Activated CD8-positive, alpha-beta memory T cell treated with anti-CD3 and anti-CD28 coated beads, Interleukin-2, amount 50 U/mL, for 1 hour (primary cell): Measurements from ENCODE around the gene AK4.
"Not testable (repeated sequence)": the region's sequence is repeated elsewhere in the genome, so short reads cannot be mapped to it uniquely, and the experiment has no call there.

Experiments used
- DNase-seq: peaks from one replicate; pipeline ENCODE4 v3.0.0-alpha.2; 2020; ENCODE audit errors: extremely low read depth

Gene AK4

DNA sequence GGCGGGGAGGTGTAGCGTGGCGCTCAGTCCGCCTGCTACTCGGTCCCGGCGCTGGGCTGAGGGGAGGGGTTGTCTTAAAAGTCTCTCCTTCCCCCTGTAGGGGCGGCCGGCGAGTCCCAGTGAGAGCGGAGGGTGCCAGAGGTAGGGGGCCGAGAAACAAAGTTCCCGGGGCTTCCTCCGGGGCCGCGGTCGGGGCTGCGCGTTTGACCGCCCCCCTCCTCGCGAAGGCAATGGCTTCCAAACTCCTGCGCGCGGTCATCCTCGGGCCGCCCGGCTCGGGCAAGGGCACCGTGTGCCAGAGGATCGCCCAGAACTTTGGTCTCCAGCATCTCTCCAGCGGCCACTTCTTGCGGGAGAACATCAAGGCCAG is at the start of gene AK4:
Gene AK4, plus strand, starts transcription at position 26 of the 370 bp plus-strand sequence. Its CDS starts 205 bp downstream, at position 231.
- not testable (repeated sequence) for DNase-seq

DNA sequence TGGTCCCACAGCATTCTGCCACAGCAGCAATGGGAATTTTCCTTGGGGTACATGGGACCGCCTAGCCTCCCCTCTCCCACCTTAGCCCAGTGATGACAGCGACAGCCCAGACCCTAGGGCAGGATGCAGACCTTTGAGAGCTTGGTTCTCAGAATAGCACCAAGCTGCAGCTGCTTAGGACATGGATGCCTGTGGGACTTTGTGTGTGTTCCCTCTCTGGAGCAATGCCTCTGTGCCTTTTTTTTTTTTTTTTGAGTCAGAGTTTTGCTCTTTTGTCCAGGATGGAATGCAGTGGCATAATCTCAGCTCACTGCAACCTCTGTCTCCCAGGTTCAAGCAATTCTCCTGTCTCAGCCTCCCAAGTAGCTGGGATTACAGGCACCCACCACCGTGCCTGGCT is 44.2 kb upstream of the AK4 start:
- no peak for DNase-seq

DNA sequence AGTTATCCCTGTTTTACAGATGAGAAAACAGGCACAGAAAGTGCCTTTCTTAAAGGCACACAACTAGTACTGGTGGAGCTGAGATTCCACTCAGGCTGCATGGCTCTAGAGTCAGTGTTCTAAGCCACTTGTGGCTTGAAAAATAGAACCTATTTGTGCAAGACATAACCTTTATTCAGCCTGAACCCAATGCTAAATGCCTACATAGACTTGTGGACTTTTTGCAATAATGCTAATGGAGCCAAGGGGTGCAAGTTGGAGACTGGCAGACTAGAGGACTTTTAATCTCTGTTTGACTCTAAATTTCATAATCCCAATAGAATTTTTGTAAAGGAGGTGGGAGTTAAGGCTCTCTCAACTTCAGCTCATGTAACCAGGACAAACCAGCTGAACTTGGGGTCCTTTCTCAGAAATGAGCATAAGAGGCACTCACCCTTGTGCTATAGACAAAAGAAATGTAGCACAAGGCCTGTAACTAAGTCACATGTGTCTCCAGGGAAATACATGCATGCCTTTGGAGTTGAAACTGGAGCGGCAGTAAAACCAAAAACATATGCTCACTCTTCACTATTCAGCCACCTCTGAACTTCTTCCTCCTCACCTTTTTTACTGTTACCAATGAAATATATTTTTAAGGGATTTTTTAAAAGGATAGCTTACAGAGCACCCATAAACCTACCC is 43.0 kb upstream of the AK4 start:
- no peak for DNase-seq

DNA sequence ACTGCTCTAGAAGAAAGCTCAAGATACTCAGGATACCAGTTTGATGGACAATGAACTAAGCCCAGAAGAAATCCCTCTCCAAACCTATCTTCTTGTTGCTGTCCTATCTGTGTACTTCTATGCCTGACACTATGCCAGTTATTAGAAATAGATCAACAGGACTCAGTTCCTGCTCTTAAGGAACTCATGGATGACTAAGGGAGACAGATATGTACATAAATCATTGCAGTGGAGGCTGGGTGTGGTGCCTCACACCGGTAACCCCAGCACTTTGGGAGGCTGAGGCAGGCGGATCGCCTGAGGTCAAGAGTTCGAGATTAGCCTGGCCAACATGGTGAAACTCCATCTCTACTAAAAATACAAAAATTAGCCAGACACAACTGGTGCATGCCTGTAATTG is 42.4 kb upstream of the AK4 start:
- no peak for DNase-seq

DNA sequence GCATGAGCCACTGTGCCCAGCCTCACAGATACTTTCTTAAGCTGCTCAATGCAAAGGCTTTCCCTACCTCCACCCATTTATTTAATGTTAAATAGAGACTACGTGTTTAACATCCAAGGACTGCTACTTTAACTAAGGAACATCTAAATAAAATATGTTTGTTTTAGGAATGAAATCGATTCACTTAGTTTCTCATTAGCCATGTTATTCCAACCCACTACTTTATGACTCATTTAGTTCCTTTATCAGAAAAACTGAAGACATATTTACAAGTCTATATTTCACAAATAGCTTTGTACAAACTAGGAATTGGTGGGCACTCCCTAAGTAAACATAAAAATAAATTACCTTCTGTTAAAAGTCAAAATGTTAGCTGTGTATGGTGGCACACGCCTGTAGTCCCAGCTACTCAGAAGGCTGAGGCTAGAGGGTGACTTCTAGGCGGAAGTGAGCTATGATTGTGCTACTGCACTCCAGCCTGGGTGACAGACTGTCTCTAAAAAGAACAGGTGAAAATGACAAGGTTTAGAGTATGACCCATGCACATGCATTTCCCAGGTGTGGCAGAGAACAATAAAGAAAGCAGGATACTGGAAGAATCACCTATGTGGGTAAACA is 39.9 kb upstream of the AK4 start:
- DNase-seq: no peak

DNA sequence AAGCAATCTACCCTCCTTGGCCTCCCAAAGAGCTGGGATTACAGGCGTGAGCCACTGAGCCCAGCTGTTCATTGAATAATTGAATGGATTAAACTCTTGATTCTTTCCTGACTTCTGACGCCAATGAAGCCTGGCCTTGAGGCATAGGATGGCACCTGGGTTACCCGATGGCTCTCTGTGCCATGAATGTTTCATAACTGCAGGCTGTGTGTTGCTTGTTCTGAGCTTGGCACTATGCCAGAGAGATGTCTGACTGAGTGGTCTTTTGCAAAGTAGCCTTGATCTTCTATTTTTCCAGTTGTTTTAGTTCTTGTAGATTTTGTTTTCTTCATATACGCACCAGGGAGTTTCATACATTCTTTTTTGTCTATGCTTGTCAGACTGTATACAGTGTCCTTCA is 38.5 kb upstream of the AK4 start:
- no peak for DNase-seq

DNA sequence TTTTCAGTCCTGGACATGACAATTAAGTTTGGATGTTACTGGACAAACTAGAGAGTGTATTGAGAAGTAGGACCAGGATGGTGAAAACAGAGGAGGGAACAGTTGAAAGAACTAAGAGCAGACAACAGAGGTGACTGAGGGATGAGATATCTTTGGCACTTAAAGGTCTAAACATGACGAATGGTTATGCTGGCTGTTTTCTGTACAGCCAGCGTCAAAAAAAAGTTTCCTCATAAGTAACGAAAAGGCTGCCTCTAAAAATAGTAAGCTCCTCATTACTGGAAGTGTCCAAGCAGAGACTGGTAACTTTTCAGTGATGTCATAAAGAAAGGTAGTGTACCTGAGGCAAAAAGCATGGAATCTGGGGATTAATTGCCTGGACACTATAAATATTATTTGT is 35.2 kb upstream of the AK4 start:
- no peak for DNase-seq

DNA sequence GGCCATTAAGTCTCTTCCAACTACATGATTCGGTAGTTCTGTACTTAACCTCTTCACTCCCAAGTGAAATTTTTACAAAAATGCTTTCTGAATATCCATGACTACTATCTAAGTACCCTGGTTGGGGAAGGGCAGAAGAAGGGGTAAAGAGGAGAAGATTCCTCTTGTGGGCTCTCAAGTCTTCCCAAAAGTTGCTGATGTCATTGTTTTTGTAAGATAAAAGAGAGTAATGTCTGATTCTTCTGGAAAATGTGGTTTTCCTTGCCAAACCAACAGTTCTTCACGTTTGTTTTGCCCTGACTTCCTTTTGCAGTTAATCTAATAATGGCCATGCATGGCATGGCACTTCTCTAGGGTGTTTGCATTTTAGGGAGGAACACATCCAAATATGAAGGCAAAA is 34.7 kb upstream of the AK4 start:
- no peak for DNase-seq

DNA sequence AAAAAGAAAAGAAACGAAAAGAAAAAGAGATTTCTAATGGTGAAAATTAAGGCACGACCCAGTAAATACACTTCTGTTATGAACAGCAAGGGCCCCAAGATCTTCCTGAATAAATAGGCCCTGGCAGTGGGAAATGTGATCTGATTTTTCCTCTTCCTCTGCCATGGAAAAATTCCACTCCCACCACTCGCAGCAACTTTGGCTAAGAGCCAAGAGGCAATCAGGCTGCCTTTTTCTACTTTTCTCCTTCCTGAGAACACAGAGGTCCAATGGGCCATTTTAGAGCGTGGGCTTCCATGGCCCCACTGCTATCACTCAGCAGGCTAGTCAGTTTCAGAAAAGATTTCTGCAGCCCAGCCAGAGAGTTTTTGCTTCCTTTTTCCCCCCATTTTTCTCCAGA is 33.7 kb upstream of the AK4 start:
- DNase-seq: no peak

DNA sequence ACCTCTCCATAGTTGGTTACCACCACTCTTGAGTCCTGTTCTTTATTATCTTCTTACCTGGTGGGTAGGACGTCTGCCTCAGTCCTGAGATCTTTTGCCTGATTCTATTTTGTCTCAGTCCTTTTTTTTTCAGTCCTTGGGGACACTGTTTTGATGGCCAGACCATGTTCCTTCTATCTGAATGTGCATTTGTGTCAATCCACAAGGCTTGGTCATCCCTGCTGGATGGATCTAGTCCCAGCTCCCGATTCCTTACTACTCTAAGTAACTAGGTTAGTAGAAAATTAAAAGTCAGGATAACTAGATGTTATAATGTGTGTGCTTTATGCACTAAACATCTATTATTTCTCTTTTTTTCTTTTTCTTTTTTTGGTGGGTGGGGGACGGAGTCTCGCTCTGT is 28.1 kb upstream of the AK4 start:
- no peak for DNase-seq

DNA sequence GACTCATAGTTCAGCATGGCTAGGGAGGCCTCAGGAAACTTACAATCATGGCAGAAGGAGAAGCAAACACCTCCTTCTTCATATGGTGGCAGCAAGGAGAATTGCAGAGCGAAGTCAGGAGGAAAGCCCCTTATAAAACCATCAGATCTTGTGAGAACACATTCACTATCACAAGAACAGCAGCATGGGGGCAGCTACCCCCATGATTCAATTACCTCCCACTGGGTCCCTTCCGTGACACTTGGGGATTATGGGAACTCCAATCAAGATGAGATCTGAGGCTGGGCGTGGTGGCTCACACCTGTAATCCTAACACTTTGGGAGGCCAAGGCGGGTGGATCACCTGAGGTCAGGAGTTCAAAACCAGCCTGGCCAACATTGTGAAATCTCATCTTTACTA is 18.9 kb upstream of the AK4 start:
- not testable (repeated sequence) for DNase-seq

DNA sequence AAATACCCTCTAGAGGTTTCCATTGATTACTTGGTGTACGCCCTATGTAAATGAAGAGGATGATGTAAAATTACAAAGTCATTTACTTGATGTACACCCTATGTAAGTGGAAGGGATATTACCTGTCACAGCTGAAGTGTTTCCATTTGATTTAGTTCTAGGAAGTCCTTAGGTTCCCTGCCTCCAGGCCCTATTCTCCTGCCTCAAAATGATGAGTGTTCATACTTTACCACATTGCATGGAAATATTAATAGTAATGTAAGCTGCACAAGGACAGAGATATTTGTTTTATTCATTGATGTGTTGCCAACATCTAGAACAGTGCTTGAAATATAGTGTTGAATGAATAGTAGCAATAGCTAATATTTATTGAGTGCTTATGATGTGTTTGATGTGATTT is 9.5 kb upstream of the AK4 start:
- DNase-seq: no peak

DNA sequence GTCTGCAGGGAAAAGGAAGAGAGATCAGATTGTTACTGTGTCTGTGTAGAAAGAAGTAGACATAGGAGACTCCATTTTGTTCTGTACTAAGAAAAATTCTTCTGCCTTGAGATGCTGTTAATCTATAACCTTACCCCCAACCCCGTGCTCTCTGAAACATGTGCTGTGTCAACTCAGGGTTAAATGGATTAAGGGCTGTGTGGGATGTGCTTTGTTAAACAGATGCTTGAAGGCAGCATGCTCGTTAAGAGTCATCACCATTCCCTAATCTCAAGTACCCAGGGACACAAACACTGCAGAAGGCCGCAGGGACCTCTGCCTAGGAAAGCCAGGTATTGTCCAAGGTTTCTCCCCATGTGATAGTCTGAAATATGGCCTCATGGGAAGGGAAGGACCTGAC is 8.2 kb upstream of the AK4 start:
- DNase-seq: not testable (repeated sequence)

DNA sequence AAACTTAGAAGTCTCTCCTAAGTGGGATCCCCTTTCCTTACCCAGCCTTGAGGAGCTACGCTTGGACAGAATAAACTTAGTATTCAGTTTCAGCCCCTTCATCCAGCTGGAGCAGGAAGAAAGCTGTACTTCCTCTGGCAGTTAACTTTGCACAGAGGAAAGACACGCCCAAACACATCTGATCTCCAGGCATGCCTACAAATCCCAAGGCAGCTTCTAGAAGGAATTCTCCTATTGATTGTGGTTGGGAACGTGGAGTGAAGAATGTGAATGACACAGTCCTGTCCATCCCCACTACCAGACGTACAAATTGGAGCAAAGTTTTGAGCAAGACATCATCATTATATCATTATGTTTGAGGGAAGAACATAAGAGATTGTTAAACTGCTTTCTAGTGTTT is 6.6 kb upstream of the AK4 start:
- DNase-seq: no peak

DNA sequence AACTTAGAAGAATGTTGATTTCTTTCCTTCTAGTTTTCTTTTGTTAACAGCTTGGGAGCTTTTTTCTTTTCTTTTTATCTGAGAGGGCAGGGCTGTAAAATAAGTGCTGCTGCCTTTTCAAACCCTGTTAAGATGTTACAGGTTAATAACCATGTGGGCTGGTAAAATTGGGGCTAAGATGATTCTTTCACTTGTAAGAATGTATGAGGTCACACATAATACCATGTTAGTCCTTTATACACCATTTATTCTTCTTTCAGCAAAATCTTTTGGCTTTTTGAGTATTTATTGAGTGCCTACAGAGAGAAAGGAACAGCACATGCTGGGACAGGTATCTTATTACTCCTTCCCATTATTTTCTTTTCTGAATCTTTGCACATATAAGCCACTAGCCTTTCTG is 6.1 kb upstream of the AK4 start:
- DNase-seq: no peak

DNA sequence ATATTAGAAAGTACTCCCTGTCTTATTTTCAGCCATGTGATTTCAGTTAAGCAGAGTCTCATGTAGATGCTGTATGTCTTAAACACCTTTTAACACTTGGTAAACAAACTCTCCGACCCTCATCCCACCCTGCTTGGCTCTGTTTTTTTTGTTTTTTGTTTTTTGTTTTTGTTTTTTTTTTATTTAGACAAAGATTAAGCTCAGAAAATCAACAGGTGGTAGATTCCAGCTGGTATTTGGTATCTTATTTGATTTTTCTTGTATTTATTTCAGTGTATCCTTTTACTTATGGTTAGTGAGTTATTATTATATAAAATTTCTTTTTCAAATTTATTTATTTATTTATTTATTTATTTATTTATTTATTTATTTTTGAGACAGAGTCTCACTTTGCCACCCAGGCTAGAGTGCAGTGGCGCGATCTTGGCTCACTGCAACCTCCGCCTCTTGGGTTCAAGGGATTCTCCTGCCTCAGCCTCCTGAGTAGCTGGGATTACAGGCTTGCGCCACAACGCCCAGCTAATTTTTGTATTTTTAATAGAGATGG is 4.8 kb upstream of the AK4 start:
- DNase-seq: not testable (repeated sequence)

DNA sequence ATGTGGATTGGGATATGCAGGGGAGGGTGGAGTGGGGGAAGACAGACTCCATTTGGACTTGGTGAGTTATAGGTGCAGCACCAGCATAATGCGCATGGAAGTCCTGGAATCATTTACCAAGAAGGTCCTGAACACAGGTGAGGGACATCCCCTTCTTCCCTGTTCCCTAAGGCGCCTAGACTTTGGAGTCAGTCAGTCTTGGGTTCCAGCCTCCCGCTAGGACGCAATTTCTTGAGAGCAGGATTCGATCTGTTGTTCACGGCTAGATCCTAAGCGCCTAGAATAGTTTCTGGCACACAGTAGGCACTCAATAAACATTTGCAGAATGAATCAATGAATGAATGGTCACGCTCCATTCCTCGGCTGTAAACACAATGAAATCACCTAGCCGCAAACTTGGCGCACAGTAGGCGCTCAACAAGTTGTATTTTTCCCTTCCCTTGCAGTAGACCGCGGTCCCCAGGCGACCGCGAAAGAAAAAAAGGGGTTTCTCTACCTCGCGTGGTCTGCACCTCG is 1.0 kb upstream of the AK4 start:
- DNase-seq: no peak

DNA sequence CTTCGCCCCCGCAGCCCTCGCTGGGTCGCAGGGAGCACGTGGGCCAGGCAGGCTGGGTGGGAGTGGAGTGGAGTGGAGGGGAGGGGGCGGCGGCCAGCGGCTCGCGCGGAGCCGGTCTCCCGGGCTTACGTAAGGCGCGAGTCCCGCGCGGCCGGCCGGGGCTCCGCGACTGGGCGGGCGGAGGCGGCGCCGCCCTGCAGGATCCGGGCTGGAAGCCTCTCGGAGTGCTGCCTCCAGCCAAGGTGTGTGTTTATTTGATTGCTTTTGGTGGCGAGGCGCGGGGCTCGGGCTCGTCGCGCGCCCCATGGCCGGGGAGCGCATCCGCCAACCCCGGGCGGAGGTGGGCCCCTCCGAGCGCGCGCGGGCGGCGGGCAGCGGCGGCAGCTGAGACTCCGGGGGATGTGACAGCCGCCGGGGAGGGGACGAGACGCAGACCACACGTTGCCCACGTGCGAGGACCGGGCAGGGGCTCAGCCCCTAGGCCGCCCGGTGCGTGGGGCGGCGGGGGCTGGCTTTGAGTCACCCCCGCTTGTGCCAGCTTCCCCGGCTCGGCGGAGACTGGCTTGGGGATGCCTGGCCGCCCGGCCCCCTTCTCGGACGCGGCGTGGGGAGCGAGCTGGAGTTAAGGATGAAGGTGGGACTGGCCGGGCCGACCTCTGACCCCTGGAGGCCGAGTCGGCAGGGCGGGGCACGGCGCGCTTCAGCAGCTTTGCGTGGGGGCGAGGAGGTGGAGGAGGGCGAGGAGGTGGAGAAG is 402 bp upstream of the AK4 start:
- no peak for DNase-seq

DNA sequence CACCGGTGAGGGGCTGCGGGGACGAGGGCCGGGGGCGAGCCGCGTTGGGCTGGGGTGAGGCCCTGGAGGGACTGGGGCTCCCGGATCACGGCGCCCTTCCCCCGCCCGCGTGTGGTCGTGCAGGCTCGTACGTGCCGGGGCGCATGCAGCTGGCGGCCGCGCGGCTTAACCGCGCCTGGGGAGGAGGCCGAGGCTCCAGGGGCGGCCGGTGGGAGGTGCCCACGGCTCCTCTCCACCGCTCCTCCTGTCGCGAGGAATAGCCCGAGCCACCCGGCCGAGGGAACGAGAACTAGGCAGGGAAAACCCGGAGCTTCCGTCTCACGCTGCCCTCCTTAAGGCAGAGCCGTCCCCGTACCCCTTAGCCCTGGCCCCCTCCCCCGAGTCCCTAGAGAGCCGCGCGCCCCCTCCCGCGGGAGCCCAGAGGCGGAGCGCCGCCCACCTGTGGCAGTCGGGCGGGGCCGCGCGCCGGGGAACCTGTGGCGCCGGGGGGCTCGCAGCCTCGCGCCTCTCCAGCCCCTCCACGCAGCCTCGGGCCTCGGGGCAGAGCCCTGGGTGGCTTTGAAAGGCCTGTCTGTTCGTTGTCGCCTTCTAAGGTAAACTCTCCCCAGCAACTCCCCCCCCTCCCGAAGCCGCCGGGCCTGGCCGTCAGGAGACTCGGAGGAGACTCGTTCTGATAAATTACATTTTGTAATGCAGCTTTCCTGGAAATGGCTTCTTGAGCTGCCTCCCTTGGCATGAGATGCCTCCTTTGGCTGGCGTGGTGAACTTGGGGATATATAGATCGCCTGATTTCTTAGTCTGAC is 746 bp downstream of the AK4 start:
- DNase-seq: no peak

DNA sequence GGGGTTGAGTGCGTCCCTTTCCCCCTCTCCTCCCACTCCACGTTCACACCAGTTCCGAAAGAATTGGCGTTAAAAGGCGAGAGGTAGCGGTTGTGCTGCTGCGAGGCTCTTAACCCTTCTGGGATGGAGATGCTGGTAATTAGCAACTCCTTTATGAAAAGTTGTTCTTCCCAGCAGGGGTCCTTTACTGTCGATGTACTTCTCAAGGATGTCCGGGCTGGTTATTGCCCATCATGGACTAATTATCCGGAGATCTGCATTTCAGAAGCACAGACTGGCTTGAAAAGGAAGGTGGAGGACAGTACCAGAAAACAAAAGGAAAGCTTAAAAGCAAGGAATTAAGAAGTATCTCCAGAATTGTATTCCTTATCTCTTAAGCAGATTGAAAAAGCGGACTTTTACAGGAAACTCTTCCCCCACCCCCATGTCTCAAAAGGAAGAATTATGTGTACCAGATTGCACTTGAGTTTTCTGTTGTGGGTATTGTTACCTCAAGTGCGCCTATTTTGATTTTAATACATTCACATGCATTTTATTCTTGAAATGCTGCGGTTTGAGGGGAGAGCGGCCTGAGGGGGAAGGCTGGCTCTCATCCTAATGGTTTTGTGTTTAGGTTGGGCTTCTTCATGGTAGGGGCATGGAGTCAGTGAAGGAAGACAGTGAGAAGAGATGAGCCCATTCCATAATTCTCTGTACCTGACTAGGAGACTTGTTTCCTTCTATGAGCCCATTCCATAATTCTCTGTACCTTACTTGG is 1.5 kb downstream of the AK4 start:
- DNase-seq: no peak

DNA sequence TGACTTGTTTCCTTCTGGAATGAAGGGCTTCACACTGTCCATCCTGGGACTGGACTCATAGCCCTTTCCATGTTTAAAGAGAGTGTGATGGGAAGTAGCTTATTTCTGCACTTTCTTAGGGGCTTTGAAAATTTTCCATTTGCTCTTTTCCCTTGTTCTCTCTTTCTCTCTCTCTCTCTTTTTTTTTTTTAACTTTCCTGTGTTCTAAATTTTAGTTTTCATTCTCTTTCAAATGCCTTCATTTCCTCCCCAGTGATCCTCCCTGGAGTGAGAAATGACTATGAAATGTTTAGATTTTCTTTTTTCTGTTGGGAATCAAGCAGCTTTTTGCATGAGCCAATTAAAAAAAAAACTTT is 2.1 kb downstream of the AK4 start:
- DNase-seq: no peak
